Skin of body (tissue), 2 donors: ENCODE data around the gene HELB. TPM values are rescaled to one million over a fixed set of nuclear protein-coding genes. Genes with fewer than 3 reads are reported as not detected.
A peak's percentile ranks its signal among the peaks of the same experiment; 100 is the strongest.

Source experiments
- DNase-seq: peaks from one replicate; lab custom pipeline; 2025; lab: John Stamatoyannopoulos, UW
- total RNA-seq: library from RNA; depleted of rRNA; stranded (reverse); fragments of >200 nt; gene quantifications from one replicate; pipeline ENCODE4 v1.2.3, GENCODE V29; 2014

Gene HELB
- 6.4 TPM for total RNA-seq

DNA sequence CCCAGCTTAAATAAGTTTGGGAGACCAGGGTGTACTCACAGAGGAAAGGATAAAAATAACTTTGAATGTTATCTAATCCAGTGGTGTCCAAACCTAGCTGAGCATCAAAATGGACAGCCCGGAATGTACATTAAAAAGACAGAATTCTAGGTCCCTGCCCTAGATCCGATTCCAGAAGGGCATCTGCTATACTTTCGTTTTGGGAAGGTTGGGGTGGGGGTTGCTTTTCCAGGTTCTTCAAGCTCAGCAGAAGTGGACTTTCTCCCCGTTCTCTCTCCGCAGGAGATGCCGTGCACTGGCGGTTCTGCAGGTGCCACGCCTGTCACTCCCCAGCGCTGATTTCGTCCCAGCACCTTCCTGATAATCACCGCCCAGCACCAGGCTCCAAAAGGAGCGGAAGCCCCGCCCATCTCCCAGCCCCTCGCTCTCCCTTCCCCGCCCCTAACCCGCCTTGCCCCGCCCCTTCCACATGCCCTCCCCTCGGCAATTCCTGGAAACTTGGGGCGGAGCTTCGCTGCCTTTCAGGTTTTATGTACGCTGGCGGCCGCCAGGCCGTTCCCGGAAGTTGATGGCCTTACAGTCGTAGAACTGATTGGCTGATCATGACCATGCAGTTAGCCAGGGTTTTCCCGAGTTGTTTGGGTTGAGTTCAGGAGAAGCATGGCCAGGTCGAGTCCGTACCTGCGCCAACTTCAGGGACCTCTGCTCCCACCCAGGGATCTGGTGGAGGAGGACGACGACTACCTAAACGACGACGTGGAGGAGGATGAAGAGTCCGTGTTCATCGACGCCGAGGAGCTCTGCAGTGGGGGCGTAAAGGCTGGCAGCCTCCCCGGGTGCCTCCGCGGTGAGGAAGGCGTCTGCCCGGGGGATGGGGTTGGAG lies at the start of gene HELB:
TSS of gene HELB (plus strand) at position 550 of the 883 bp plus-strand sequence. CDS start at position 661, 111 bp downstream.
- DNase-seq = peak; percentile 96

- no peak for DNase-seq
Measured at GRCh38 chr12:66252771-66253170, 49.5 kb upstream of the HELB start.

DNA sequence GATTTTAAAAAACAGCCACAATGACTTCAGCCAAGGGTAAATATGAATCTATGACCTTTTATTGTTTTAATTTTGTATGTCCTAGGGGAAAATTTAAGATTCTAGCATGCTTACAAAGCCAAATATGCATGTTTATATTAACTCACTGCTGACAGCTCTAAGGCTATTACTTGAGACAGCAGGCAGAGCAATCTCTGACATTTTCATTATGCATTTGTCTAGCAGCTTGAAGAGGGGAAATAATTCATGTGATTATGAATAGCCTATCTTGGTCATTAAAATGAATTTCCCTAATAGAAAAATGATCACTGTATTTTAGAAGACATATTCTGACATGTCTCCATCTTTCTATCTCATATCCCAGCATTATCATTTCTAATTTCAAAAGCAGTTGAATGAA lies 46.6 kb upstream of the HELB start:
- DNase-seq = no peak

DNA sequence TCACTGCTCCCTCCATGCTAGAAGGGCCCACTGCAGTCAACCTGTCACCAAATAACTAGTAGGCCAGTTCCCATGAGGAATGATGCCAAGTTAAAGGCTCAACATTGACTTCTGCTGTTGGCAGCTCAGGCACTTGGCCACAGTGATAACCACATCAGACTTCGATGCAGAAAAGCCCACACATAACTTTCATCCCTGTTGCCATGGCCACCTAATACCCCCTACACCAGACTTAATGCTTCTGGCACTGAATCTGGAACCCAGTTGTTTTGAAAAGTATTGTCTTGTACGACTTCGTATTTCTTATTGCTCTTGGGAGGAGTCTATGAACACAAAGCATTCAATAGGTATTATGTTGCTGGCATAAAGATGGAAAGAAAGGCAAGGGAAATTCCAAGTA lies 44.3 kb upstream of the HELB start:
- DNase-seq = no peak

DNA sequence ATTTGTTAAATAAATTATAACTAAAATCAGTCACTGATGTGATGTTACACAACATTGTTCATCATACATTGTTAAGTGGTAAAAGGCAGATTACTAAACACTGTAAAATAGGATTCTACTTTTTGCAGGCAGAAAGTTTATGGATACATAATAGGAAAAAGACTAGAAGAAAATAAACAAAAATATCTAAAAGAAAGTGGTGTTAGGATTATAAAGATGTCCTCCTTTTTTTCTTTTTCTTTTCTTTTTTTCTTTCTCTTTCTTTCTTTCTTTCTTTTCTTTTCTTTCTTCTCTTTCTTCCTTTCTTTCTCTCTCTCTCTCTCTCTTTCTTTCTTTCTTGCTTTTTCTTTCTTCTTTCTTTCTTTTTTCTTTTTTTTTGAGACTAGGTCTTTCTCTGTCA lies 39.6 kb upstream of the HELB start:
- no peak for DNase-seq

GRCh38 chr12:66268562-66268961 lies 33.7 kb upstream of the HELB start:
- no peak for DNase-seq

DNA sequence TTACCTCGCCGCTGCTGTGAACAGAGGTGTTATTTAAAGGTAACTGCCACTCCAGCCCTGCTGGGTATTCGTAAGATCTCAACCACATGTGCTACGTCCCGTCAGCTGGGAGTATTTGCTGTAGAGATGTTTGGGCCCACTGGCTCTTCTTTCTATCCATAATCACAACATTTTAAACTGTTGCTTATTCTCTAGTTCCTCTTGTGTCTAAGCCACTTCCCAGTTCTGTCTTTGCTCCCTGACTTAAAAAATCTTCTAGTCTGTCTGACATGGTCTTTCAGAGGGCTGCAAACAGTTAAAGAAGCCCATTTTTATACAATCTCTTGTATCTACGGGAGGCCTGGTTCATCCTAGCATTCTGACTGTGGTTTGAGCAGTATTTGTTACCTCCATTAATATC lies 33.2 kb upstream of the HELB start:
- DNase-seq = no peak

GRCh38 chr12:66269757-66270383 lies 32.4 kb upstream of the HELB start:
- DNase-seq = peak; percentile 8

- no peak for DNase-seq
Measured at GRCh38 chr12:66270613-66271012, 31.7 kb upstream of the HELB start.

DNA sequence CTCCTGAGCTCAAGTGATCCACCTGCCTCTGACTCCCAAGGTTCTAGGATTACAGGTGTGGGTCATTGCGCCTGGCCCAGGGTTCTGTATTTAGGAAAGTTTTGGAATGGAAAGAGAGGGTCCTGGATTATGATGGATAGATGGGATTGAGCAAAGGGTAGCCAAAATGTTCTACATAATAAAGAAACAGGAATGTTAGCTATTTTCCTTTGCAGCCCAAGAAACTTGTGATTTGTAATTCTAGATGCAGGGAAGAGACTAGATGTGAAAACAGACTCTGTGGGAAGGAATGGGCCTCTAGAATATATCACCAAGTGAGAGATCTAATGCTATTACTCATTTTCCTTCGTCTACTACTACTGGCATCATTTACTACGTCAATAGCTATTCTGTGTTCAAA lies 29.6 kb upstream of the HELB start:
- DNase-seq = no peak

- DNase-seq = no peak
Measured at GRCh38 chr12:66273147-66273546, 29.1 kb upstream of the HELB start.

GRCh38 chr12:66275040-66275439 lies 27.3 kb upstream of the HELB start:
- no peak for DNase-seq

DNA sequence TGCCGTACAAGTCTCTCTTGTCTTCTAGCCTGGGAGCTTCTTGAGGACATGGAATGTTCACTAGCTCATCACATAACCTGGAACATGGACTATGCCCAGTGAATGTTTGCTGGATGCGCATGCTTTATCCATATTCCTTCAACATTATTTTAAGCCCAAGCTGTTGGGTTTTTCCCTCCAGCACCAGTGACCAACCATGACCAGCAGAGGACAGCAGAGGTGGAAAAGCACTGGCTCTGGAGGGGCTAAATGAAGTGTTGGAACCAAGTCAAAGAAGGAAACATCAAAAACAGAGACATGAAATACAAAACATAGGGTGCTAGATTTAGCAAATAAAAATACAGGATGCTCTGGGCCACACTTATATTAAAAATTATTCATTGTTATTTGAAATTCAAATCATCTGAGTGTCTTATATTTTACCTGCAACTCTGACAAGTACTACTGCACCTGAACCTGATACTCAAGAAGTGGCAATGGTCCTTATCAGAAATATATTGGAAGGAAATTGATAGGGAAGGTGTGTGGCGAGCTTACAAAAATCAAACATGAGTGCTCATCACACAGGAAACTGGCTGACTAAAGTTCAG lies 23.1 kb upstream of the HELB start:
- DNase-seq = no peak

GRCh38 chr12:66280561-66280960 lies 21.7 kb upstream of the HELB start:
- DNase-seq = no peak

- no peak for DNase-seq
Measured at GRCh38 chr12:66282244-66282643, 20.0 kb upstream of the HELB start.

DNA sequence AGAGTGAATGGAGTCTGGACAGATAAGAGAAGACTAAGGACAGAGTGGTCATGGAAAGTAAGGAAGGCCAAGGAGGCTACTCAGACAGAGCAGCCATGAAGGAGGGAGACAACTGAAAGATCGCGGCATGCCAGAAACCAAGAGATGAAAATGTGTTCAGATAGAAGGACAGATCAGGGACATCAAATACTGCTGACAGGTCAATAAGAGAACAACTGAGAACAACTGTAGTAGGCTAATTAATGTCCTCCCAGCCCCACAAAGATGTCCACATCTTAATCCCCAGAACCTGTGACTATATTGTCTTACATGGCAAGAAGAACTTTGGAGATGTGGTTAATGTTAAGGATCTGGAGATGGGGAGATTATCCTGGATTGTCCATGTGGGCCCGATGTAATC lies 15.0 kb upstream of the HELB start:
- DNase-seq = no peak

DNA sequence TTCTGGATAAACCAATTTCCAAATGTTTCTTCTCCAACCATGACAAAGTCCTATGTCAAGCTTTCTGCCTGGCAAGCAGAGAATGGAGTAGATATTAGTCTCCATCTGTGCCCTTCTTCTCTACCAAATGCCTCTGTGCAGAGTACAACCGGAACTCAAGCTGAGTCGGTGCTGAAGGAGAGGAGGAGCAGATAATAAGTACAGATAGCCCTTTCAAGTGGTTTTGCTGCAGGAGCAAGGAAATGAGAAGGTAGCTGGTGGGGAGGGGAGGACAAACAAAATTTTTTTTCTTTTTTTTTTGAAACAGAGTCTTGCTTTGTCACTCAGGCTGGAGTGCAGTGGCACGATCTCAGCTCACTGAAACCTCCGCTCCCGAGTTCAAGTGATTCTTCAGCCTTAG lies 14.2 kb upstream of the HELB start:
- no peak for DNase-seq

DNA sequence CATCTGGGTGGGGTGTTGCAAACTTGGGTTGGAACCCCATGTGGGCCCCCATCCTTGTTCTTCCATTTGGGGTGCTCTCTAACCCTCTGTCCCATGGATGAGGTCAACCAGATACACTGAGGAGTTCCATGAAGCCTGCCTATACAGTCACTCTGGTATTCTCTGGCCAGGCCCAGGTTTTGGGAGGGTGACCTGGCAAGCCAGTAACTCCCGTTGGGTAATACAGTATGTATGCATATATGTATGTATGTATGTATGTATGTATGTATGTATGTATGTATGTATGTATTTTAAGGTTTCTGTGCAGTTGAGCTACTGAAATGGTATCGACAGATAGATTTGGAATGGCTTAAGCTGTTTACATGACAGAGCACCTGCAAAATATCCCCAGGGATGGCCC lies 12.8 kb upstream of the HELB start:
- DNase-seq = no peak

DNA sequence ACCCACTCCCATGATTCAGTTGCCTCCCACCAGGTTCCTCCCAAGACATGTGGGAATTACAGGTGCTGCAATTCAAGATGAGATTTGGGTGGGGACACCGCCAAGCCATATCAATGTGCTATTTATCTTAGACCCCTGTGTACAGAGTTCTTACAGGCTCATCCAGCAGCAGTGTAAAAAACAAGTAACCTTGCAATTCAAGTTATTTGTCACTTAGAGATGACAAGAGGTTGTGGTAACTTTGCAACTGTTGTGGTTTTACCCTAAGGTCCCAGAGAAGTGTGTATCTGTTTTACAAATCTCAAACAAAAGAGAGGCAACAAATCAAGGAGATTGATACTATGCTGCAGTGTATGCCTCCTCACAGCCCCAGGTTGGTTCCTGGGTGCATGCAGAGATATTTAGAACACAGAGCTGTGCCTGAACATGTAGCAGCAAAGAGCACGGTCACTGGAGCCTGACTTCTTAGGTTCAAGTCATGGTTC lies 11.5 kb upstream of the HELB start:
- DNase-seq = no peak

- DNase-seq = no peak
Measured at GRCh38 chr12:66296176-66296683, 6.1 kb upstream of the HELB start.

GRCh38 chr12:66297080-66297479 lies 5.2 kb upstream of the HELB start:
- DNase-seq = no peak

DNA sequence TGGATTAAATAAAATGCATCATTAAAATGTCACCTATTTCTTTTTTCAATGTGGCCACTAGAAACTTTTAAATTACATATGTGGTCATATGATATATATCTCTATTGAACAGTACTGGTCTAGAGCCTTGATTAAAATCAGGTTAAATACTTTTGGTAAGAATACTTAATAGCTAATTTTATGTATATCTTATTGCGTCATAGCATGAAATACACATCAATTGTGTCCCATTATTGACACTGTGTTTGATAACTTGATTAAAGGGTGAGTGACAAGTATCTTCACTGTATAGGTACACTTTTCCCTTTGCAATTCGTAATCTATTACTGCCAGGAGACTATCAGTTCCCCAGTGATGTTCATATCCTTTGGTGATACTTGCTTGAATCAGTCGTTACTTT lies 4.4 kb upstream of the HELB start:
- DNase-seq = no peak
